Measurements from ENCODE around the gene COPZ2.
"Not testable (repeated sequence)": the region's sequence is repeated elsewhere in the genome, so short reads cannot be mapped to it uniquely, and the experiment has no call there.

COPZ2 gene

GRCh38 chr17:48002266-48002915, 35.2 kb downstream of the COPZ2 start:
- Histone ChIP-seq H3K4me3 (ENCODE audit: low read depth, low read length, poor library complexity, severe bottlenecking) (no peak overlapping the region), H3K9me3 (ENCODE audit: low read length) (no peaks in the 10 kb centered on the region), H3K36me3 (ENCODE audit: insufficient read depth, low read length) (no peaks in the 10 kb centered on the region), H3F3A (ENCODE audit: insufficient read depth, low read length) (no peaks in the 10 kb centered on the region), H2AFZ (ENCODE audit: low read length) (no peak overlapping the region), H3K79me2 (ENCODE audit: insufficient read depth, low read length) (no peaks in the 10 kb centered on the region), H3K9ac (ENCODE audit: low read length) (no peak overlapping the region), H3K9me2 (ENCODE audit: low read depth, low read length) (no peaks in the 10 kb centered on the region), H3K4me1 (ENCODE audit: insufficient read depth, low read length, severe bottlenecking) (peaks cover 8% of the 10 kb centered on the region), H3K27ac (ENCODE audit: low read depth, low read length, poor library complexity, severe bottlenecking) (no peak overlapping the region), H3K4me2 (ENCODE audit: low read length) (no peak overlapping the region), H3K27me3 (ENCODE audit: insufficient read depth, low read length) (no peaks in the 10 kb centered on the region), H4K20me1 (ENCODE audit: insufficient read depth, low read length) (no peaks in the 10 kb centered on the region)
- TF ChIP-seq EZH2 (IDR thresholded peaks at IDR 0.05; ENCODE audit: borderline replicate concordance, low read length), result no peak
- TF ChIP-seq, protein P1, sequence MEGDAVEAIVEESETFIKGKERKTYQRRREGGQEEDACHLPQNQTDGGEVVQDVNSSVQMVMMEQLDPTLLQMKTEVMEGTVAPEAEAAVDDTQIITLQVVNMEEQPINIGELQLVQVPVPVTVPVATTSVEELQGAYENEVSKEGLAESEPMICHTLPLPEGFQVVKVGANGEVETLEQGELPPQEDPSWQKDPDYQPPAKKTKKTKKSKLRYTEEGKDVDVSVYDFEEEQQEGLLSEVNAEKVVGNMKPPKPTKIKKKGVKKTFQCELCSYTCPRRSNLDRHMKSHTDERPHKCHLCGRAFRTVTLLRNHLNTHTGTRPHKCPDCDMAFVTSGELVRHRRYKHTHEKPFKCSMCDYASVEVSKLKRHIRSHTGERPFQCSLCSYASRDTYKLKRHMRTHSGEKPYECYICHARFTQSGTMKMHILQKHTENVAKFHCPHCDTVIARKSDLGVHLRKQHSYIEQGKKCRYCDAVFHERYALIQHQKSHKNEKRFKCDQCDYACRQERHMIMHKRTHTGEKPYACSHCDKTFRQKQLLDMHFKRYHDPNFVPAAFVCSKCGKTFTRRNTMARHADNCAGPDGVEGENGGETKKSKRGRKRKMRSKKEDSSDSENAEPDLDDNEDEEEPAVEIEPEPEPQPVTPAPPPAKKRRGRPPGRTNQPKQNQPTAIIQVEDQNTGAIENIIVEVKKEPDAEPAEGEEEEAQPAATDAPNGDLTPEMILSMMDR (IDR thresholded peaks at IDR 0.05; ENCODE audit: low read length), result no peak

DNA sequence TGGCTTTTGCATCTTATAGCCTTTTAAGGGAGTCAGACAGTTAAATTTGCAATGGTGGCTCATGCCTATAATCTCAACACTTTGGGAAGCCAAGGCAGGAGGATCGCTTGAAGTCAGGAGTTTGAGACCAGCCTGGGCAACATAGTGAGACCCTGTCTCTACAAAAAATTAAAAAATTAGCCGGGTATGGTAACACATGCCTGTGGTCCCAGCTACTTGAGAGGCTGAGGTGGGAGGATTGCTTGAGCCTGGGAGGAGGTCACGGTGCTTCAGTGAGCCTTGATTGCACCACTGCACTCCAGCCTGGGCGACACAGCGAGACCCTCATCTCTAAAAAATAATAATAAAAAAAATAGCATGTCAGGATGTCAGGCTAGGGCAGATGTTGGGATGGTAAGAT, 35.9 kb downstream of the COPZ2 start:
- H3K79me2 ChIP-seq (ENCODE audit: insufficient read depth, low read length); H2AFZ ChIP-seq (ENCODE audit: low read length); H3K9me2 ChIP-seq (ENCODE audit: low read depth, low read length); H3K4me1 ChIP-seq (ENCODE audit: insufficient read depth, low read length, severe bottlenecking); H3K4me2 ChIP-seq (ENCODE audit: low read length); H3K9ac ChIP-seq (ENCODE audit: low read length); H3K27me3 ChIP-seq (ENCODE audit: insufficient read depth, low read length); H3K36me3 ChIP-seq (ENCODE audit: insufficient read depth, low read length); H3F3A ChIP-seq (ENCODE audit: insufficient read depth, low read length); H3K9me3 ChIP-seq (ENCODE audit: low read length); H3K27ac ChIP-seq (ENCODE audit: low read depth, low read length, poor library complexity, severe bottlenecking); H4K20me1 ChIP-seq (ENCODE audit: insufficient read depth, low read length); H3K4me3 ChIP-seq (ENCODE audit: low read depth, low read length, poor library complexity, severe bottlenecking): not testable (repeated sequence)

DNA sequence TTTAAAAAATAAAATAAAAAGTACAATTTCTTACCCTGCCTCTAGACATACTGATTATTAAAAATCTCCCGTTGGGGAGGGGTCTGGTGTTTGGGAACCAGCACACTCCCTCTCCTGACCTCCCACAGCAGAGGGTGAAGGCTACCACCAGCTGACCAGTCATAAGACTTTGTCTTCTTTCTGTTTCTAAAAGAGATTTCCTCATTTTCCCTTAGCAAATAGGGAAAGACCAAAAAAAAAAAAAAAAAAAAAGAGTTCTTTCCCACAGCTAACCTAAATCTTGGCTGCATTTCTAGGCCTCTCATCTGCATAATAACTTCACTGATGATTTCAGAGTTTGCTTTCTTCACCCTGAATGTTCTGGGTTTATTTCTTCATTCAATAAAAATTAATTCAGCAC, 36.4 kb downstream of the COPZ2 start:
- H3K27me3 ChIP-seq (ENCODE audit: insufficient read depth, low read length), result no peaks in the 10 kb centered on the region
- H3F3A ChIP-seq (ENCODE audit: insufficient read depth, low read length), result no peaks in the 10 kb centered on the region
- no peaks in the 10 kb centered on the region for H4K20me1 ChIP-seq (ENCODE audit: insufficient read depth, low read length)
- H3K9me3 ChIP-seq (ENCODE audit: low read length), result no peaks in the 10 kb centered on the region
- no peak overlapping the region for H2AFZ ChIP-seq (ENCODE audit: low read length)
- TF ChIP-seq, protein P1 (IDR thresholded peaks at IDR 0.05; ENCODE audit: low read length), result no peak
- TF ChIP-seq EZH2 (IDR thresholded peaks at IDR 0.05; ENCODE audit: borderline replicate concordance, low read length), result no peak
- H3K4me1 ChIP-seq (ENCODE audit: insufficient read depth, low read length, severe bottlenecking), result peaks cover 8% of the 10 kb centered on the region
- H3K79me2 ChIP-seq (ENCODE audit: insufficient read depth, low read length), result no peaks in the 10 kb centered on the region
- H3K36me3 ChIP-seq (ENCODE audit: insufficient read depth, low read length), result no peaks in the 10 kb centered on the region
- no peak overlapping the region for H3K9ac ChIP-seq (ENCODE audit: low read length)
- no peak overlapping the region for H3K27ac ChIP-seq (ENCODE audit: low read depth, low read length, poor library complexity, severe bottlenecking)
- H3K4me2 ChIP-seq (ENCODE audit: low read length), result no peak overlapping the region
- no peak overlapping the region for H3K4me3 ChIP-seq (ENCODE audit: low read depth, low read length, poor library complexity, severe bottlenecking)
- H3K9me2 ChIP-seq (ENCODE audit: low read depth, low read length), result no peaks in the 10 kb centered on the region

- H4K20me1 ChIP-seq (ENCODE audit: insufficient read depth, low read length), result no peaks in the 10 kb centered on the region
- no peak overlapping the region for H3K4me3 ChIP-seq (ENCODE audit: low read depth, low read length, poor library complexity, severe bottlenecking)
- H3K79me2 ChIP-seq (ENCODE audit: insufficient read depth, low read length), result no peaks in the 10 kb centered on the region
- H2AFZ ChIP-seq (ENCODE audit: low read length), result no peak overlapping the region
- peaks cover 8% of the 10 kb centered on the region for H3K4me1 ChIP-seq (ENCODE audit: insufficient read depth, low read length, severe bottlenecking)
- no peaks in the 10 kb centered on the region for H3K9me3 ChIP-seq (ENCODE audit: low read length)
- no peaks in the 10 kb centered on the region for H3K36me3 ChIP-seq (ENCODE audit: insufficient read depth, low read length)
- no peaks in the 10 kb centered on the region for H3F3A ChIP-seq (ENCODE audit: insufficient read depth, low read length)
- H3K4me2 ChIP-seq (ENCODE audit: low read length), result no peak overlapping the region
- H3K9ac ChIP-seq (ENCODE audit: low read length), result no peak overlapping the region
- H3K9me2 ChIP-seq (ENCODE audit: low read depth, low read length), result no peaks in the 10 kb centered on the region
- TF ChIP-seq, protein P1 (IDR thresholded peaks at IDR 0.05; ENCODE audit: low read length), result no peak
- TF ChIP-seq EZH2 (IDR thresholded peaks at IDR 0.05; ENCODE audit: borderline replicate concordance, low read length), result no peak
- H3K27ac ChIP-seq (ENCODE audit: low read depth, low read length, poor library complexity, severe bottlenecking), result no peak overlapping the region
- H3K27me3 ChIP-seq (ENCODE audit: insufficient read depth, low read length), result no peaks in the 10 kb centered on the region; the same call in 1 of the 2 replicates
Observed at GRCh38 chr17:47999582-47999981, 38.0 kb downstream of the COPZ2 start.

Data from OCI-LY1 (cell line).